Activated B cell treated with CpG ODN at 0.5 μM for 24 hours (primary cell): ENCODE data around the gene IL18RAP. TPM values are rescaled to one million over a fixed set of nuclear protein-coding genes. Genes with fewer than 3 reads are reported as not detected.

Source experiments
- ATAC-seq: fragments of 200-7000 bp; cut with Tn5 transposase; one replicate; pipeline ENCODE4 v1.10.0; 2021; ENCODE audit warnings: low read depth, mild to moderate bottlenecking, moderate library complexity
- CTCF ChIA-PET: fragments of 350-600 bp; sonication (Branson Sonifier 250); formaldehyde crosslinking; loops from one replicate; lab custom pipeline; 2021; ENCODE audit warnings: antibody characterized with exemption; lab: Charles Lee
- POLR2A ChIA-PET: fragments of 350-600 bp; sonication (Branson Sonifier 250); formaldehyde crosslinking; loops from one replicate; lab custom pipeline; 2021; ENCODE audit warnings: antibody characterized with exemption; lab: Charles Lee
- DNase-seq: peaks from one replicate; pipeline ENCODE4 v3.0.0; 2022
- H3K27ac Mint-ChIP-seq: one replicate; pipeline ENCODE4 v1.8.0; 2020; ENCODE audit warnings: mixed read lengths
- H3K27me3 Mint-ChIP-seq: one replicate; pipeline ENCODE4 v1.8.0; 2021; ENCODE audit warnings: mixed read lengths
- H3K36me3 Mint-ChIP-seq: one replicate; pipeline ENCODE4 v1.8.0; 2021; ENCODE audit warnings: low read depth, mixed read lengths
- H3K4me1 Mint-ChIP-seq: one replicate; pipeline ENCODE4 v1.8.0; 2021; ENCODE audit warnings: mixed read lengths
- H3K4me3 Mint-ChIP-seq: one replicate; pipeline ENCODE4 v1.8.0; 2020; ENCODE audit warnings: mild to moderate bottlenecking, mixed read lengths
- H3K9me3 Mint-ChIP-seq: one replicate; pipeline ENCODE4 v1.8.0; 2020; ENCODE audit warnings: mixed read lengths
- intact Hi-C: fragments of 100-400 bp; cut with micrococcal nuclease; formaldehyde crosslinking; loops from one replicate; pipeline ENCODE4 v1.15.1; 2024
- total RNA-seq: library from RNA; stranded (reverse); gene quantifications from 2 replicates; pipeline ENCODE4 v1.2.3, GENCODE V29; 2022
- TF ChIP-seq, protein P1 (sequence below): fragments of 200-600 bp; IDR thresholded peaks from one replicate; pipeline ENCODE4 v1.8.0; 2022; ENCODE audit warnings: antibody characterized with exemption, mild to moderate bottlenecking

The IL18RAP gene
- total RNA-seq, 1 donor from 2014 or later = 0.98 TPM

DNA sequence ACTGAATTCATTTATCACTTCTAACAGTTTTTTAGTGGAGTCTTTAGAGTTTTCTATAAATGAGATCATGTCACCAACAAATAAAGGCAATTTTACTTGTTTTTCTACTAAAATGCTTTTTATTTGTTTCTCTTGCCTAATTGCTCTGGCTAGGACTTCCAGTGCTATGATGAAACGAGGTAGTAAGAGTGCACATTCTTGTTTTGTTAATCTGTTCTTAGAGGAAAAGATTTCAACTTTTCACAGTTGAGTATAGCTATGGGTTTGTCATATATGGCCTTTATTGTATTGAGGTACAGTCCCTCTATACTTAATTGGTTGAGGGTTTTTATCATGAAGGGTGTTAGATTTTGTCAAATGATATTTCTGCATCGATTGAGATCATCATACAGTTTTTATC, 5.6 kb downstream of the IL18RAP start:
- H3K27me3 Mint-ChIP-seq = no peaks in the 10 kb centered on the region
- TF ChIP-seq, protein P1, sequence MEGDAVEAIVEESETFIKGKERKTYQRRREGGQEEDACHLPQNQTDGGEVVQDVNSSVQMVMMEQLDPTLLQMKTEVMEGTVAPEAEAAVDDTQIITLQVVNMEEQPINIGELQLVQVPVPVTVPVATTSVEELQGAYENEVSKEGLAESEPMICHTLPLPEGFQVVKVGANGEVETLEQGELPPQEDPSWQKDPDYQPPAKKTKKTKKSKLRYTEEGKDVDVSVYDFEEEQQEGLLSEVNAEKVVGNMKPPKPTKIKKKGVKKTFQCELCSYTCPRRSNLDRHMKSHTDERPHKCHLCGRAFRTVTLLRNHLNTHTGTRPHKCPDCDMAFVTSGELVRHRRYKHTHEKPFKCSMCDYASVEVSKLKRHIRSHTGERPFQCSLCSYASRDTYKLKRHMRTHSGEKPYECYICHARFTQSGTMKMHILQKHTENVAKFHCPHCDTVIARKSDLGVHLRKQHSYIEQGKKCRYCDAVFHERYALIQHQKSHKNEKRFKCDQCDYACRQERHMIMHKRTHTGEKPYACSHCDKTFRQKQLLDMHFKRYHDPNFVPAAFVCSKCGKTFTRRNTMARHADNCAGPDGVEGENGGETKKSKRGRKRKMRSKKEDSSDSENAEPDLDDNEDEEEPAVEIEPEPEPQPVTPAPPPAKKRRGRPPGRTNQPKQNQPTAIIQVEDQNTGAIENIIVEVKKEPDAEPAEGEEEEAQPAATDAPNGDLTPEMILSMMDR = no peak
- ATAC-seq (no peak), DNase-seq (no peak)
- ChIA-PET CTCF (no interaction called here), POLR2A (no interaction called here)
- no peak overlapping the region for H3K4me3 Mint-ChIP-seq
- H3K36me3 Mint-ChIP-seq = no peaks in the 10 kb centered on the region
- peaks cover 28% of the 10 kb centered on the region for H3K4me1 Mint-ChIP-seq
- H3K9me3 Mint-ChIP-seq = no peaks in the 10 kb centered on the region
- no peak overlapping the region for H3K27ac Mint-ChIP-seq
- intact Hi-C loops = no loop called here

DNA sequence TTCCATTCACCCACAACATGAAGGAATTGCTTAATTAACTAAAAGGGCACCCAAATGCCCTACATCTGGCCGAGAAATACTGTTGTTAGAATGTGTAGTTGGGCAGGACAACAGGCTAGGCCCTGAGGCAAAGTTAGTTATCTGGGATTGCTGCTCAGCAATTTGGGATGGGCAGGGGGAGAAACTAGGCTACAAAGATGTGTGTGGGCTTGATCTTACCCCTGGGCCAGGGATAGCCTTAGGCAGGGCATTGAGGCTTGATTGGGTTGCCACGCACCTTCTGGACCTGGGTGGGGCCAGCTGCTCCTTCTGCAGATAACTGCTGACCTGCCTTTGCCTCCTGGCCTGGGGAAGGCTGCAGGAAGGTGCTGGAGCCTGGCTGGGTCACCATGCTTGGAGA, 9.4 kb downstream of the IL18RAP start:
- TF ChIP-seq, protein P1 = no peak
- H3K27ac Mint-ChIP-seq = no peak overlapping the region
- POLR2A ChIA-PET = interaction anchor here (0.5 kb wide), 1 partner anchor 176 kb away, joined by 4 read pairs; no protein-coding TSS in a partner anchor
- ATAC-seq = no peak
- peaks cover 25% of the 10 kb centered on the region for H3K4me1 Mint-ChIP-seq
- H3K27me3 Mint-ChIP-seq = no peaks in the 10 kb centered on the region
- CTCF ChIA-PET = no interaction called here
- intact Hi-C loops = no loop called here
- H3K36me3 Mint-ChIP-seq = no peaks in the 10 kb centered on the region
- no peak for DNase-seq
- no peaks in the 10 kb centered on the region for H3K9me3 Mint-ChIP-seq
- no peak overlapping the region for H3K4me3 Mint-ChIP-seq

DNA sequence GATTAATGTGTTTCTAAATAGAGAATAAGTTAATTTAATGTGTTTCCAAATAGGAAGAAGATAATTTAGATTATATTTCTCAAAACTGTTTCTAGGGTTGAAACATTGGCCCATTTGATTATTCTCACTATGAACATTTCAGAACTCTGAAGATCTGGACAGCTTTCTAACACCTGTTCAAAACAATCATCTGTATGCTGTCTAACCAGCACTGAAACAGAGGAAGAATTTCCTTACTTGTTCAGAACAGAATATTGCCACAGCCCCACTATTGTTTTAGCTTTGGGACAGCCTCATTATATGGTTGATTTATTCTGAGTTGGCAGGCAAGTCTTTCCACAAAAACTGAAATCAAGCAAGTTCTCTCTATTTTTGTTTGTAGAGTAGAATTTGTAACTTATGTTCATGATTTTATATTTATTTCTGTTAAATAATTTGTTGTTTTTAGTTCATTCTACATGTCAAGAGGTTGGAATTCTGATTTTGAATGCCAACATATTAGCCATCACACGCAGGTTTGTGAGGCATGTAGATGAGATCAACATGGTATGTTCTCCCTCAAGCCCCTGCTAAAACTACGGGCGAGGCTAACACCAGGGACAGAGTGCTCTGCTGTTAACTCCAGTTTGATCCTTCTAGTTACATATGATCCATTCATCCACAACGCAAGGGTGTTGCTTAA, 11.2 kb downstream of the IL18RAP start:
- intact Hi-C loops = no loop called here
- ATAC-seq (no peak), DNase-seq (no peak)
- Mint-ChIP-seq H3K27ac (no peak overlapping the region), H3K4me1 (peaks cover 25% of the 10 kb centered on the region), H3K9me3 (no peaks in the 10 kb centered on the region), H3K4me3 (no peak overlapping the region), H3K36me3 (no peaks in the 10 kb centered on the region), H3K27me3 (no peaks in the 10 kb centered on the region)
- CTCF ChIA-PET = interaction anchor here (1.2 kb wide), 1 partner anchor 9 kb away, joined by 3 read pairs; no protein-coding TSS in a partner anchor
- POLR2A ChIA-PET = no interaction called here
- TF ChIP-seq, protein P1 = no peak

DNA sequence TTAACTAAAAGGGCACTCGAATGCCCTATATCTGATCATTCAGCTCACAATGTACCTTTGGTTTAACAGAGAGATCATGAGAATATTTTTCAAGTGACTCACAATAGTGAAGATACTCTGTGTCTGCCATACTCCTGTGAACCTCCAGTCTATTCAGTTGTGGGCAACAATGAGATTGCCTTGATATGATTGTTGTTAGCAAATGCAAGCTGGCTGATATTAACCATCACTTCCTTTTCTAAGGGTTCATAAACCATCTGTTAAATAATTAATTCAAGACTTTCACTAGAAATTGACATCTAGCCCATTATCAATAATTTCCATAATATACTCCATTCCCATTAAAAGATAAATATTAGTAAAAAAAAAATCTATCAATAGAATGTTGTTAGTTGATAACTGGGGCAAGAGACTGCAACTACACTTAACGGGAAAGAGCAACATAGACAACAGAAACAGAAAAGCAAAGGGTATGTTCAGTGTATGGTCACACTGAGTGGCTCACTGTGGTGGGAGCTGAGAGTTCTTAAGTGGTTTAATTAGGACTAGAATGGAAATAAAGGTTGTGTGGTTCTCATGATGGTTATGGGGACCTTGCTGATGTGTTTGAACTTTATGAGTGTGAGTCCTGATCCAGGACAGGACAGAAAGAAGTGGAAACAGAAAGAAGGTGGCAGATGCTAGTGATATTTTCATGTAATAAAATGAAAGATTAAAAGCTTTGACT, 11.9 kb downstream of the IL18RAP start:
- TF ChIP-seq, protein P1 = no peak
- Mint-ChIP-seq H3K36me3 (no peaks in the 10 kb centered on the region), H3K27ac (no peak overlapping the region), H3K27me3 (no peaks in the 10 kb centered on the region), H3K4me1 (peaks cover 25% of the 10 kb centered on the region), H3K4me3 (no peak overlapping the region), H3K9me3 (no peaks in the 10 kb centered on the region)
- CTCF ChIA-PET = interaction anchor here (1.0 to 1.7 kb wide), 3 partner anchors 8 to 32 kb away, joined by 3 to 5 read pairs (median 3); no protein-coding TSS in a partner anchor
- POLR2A ChIA-PET = no interaction called here
- ATAC-seq (no peak), DNase-seq (no peak)
- intact Hi-C loops = no loop called here

DNA sequence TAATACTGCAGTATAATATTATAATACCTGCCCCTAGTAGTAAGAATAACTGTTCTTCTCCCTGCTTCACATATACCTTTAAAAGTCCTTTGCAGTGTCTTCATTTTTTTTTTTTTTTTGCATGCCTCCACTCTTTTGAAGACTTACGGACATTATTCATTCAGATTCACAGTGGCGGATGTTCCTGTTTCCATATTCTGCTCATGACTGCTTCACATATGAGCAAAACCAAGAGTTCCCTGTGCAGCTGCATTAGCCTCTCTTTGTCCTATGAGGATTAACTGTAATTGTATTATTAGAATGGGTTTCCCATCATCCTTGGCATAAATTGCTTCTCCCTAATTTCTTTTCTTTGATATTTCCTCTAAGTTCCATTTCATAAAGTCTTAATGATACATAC, 12.8 kb downstream of the IL18RAP start:
- TF ChIP-seq, protein P1 = no peak
- no peak for DNase-seq
- H3K27me3 Mint-ChIP-seq = no peaks in the 10 kb centered on the region
- H3K27ac Mint-ChIP-seq = no peak overlapping the region
- ChIA-PET POLR2A (no interaction called here), CTCF (interaction anchor here (1.0 to 1.7 kb wide), 2 partner anchors 12 to 31 kb away, joined by 3 to 5 read pairs; no protein-coding TSS in a partner anchor)
- ATAC-seq = no peak
- H3K4me1 Mint-ChIP-seq = peaks cover 21% of the 10 kb centered on the region
- H3K9me3 Mint-ChIP-seq = no peaks in the 10 kb centered on the region
- intact Hi-C loops = no loop called here
- no peak overlapping the region for H3K4me3 Mint-ChIP-seq
- H3K36me3 Mint-ChIP-seq = no peaks in the 10 kb centered on the region
